MCF 10A (cell line): ENCODE results near the gene IL1RAPL2. TPM values are rescaled to one million over a fixed set of nuclear protein-coding genes. Genes with fewer than 3 reads are reported as not detected.

ENCODE experiments used
- BruUV-seq: library from RNA; stranded (reverse); fragments of 400-500 nt; replicated peaks from 2 replicates; lab custom pipeline; 2021; lab: Mats Ljungman, UMichigan
- CTCF ChIA-PET: fragments of 300-600 bp; sonication (Branson Sonifier 250); formaldehyde crosslinking; extraction: SDS; loops from one replicate; lab custom pipeline; 2021; ENCODE audit warnings: antibody characterized with exemption, inconsistent platforms; lab: Yijun Ruan, JAX
- POLR2A ChIA-PET: fragments of 300-600, 350-650 bp; sonication (Branson Sonifier 250); formaldehyde crosslinking; extraction: SDS; loops from one replicate; lab custom pipeline; 2020; ENCODE audit warnings: antibody characterized with exemption, inconsistent platforms; lab: Yijun Ruan, JAX
- DNase-seq: peaks from one replicate; pipeline ENCODE4 v3.0.0-alpha.2; 2018; ENCODE audit not compliant: unreplicated experiment
- H3K27ac Mint-ChIP-seq: one replicate; pipeline ENCODE4 v1.8.0; 2022; ENCODE audit warnings: mild to moderate bottlenecking, low read depth, mixed read lengths; ENCODE audit not compliant: unreplicated experiment
- H3K27me3 Mint-ChIP-seq: one replicate; pipeline ENCODE4 v1.8.0; 2022; ENCODE audit warnings: mixed read lengths; ENCODE audit not compliant: insufficient read depth, unreplicated experiment
- H3K36me3 Mint-ChIP-seq: one replicate; pipeline ENCODE4 v1.8.0; 2022; ENCODE audit warnings: mild to moderate bottlenecking, moderate library complexity, mixed read lengths; ENCODE audit not compliant: insufficient read depth, unreplicated experiment
- H3K4me1 Mint-ChIP-seq: one replicate; pipeline ENCODE4 v1.8.0; 2022; ENCODE audit warnings: mixed read lengths; ENCODE audit not compliant: insufficient read depth, unreplicated experiment
- H3K4me3 Mint-ChIP-seq: one replicate; pipeline ENCODE4 v1.8.0; 2022; ENCODE audit warnings: mild to moderate bottlenecking, moderate library complexity, mixed read lengths; ENCODE audit not compliant: unreplicated experiment
- H3K9me3 Mint-ChIP-seq: one replicate; pipeline ENCODE4 v1.8.0; 2022; ENCODE audit warnings: mixed read lengths; ENCODE audit not compliant: unreplicated experiment
- CTCF ChIP-seq: fragments of 200-600 bp; IDR thresholded peaks from one replicate; pipeline ENCODE4 v1.8.0; 2022; ENCODE audit warnings: antibody characterized with exemption, mild to moderate bottlenecking; ENCODE audit not compliant: unreplicated experiment
- intact Hi-C: fragments of 100-400 bp; cut with micrococcal nuclease; formaldehyde crosslinking; loops from 2 replicates; pipeline ENCODE4 v1.14.1; 2022
- total RNA-seq: library from RNA; stranded (reverse); gene quantifications from 2 replicates; pipeline ENCODE4 v1.2.3, GENCODE V29; 2022

IL1RAPL2 gene
- total RNA-seq, 1 experiment from 2014 or later, result 4.4 TPM

GRCh38 chrX:104707042-104707441 lies 141.0 kb downstream of the IL1RAPL2 start:
- Mint-ChIP-seq H3K4me1 (no peaks in the 10 kb centered on the region), H3K9me3 (no peaks in the 10 kb centered on the region), H3K27ac (no peak overlapping the region), H3K4me3 (no peak overlapping the region), H3K27me3 (peaks cover 56% of the 10 kb centered on the region), H3K36me3 (no peaks in the 10 kb centered on the region)
- POLR2A ChIA-PET, result no interaction called here
- no peak for TF ChIP-seq CTCF
- DNase-seq, result no peak
- intact Hi-C loops, result no loop called here
- CTCF ChIA-PET, result no interaction called here
- BruUV-seq, result no TSS peak

- Mint-ChIP-seq H3K27me3 (peaks cover 56% of the 10 kb centered on the region), H3K9me3 (no peaks in the 10 kb centered on the region), H3K27ac (no peak overlapping the region), H3K36me3 (no peaks in the 10 kb centered on the region), H3K4me3 (no peak overlapping the region), H3K4me1 (no peaks in the 10 kb centered on the region)
- DNase-seq, result peak; percentile 17
- POLR2A ChIA-PET, result interaction anchor here (0.6 kb wide), 1 partner anchor 206 kb away, joined by 3 read pairs; no protein-coding TSS in a partner anchor
- CTCF ChIA-PET, result no interaction called here
- no peak for TF ChIP-seq CTCF
- intact Hi-C loops, result no loop called here
- no TSS peak for BruUV-seq
Measured at GRCh38 chrX:104707572-104707971, 141.6 kb downstream of the IL1RAPL2 start.

- Mint-ChIP-seq H3K27ac (no peak overlapping the region), H3K4me1 (no peaks in the 10 kb centered on the region), H3K9me3 (no peaks in the 10 kb centered on the region), H3K27me3 (peaks cover 87% of the 10 kb centered on the region), H3K4me3 (no peak overlapping the region), H3K36me3 (no peaks in the 10 kb centered on the region)
- ChIA-PET CTCF (interaction anchor here (0.6 to 1.7 kb wide), 8 partner anchors 9 to 368 kb away, joined by 3 to 8 read pairs (median 4); partner anchors contain the start of gene IL1RAPL2), POLR2A (interaction anchor here (0.5 kb wide), 1 partner anchor 921 kb away, joined by 3 read pairs; no protein-coding TSS in a partner anchor)
- peak; percentile 17 for TF ChIP-seq CTCF
- BruUV-seq, result no TSS peak
- intact Hi-C loops, result no loop called here
- DNase-seq, result peak; percentile 16
Measured at GRCh38 chrX:104712515-104712914, 146.5 kb downstream of the IL1RAPL2 start.

GRCh38 chrX:104721854-104722253 lies 155.9 kb downstream of the IL1RAPL2 start:
- H3K4me3 Mint-ChIP-seq, result no peak overlapping the region
- no peak for DNase-seq
- CTCF ChIA-PET, result interaction anchor here (0.6 to 1.1 kb wide), 4 partner anchors 9 to 310 kb away, joined by 3 to 4 read pairs (median 3); no protein-coding TSS in a partner anchor
- H3K9me3 Mint-ChIP-seq, result no peaks in the 10 kb centered on the region
- BruUV-seq, result no TSS peak
- POLR2A ChIA-PET, result no interaction called here
- H3K27me3 Mint-ChIP-seq, result peaks cover 57% of the 10 kb centered on the region
- no peak overlapping the region for H3K27ac Mint-ChIP-seq
- H3K4me1 Mint-ChIP-seq, result no peaks in the 10 kb centered on the region
- intact Hi-C loops, result no loop called here
- TF ChIP-seq CTCF, result no peak
- no peaks in the 10 kb centered on the region for H3K36me3 Mint-ChIP-seq
